Suprapubic skin (tissue), 4 donors: Measurements from ENCODE around the gene NPSR1.

Experiments
- CTCF ChIP-seq, 2 donors: fragments of 200-600 bp in 1 of 2; fragments of 450-650 bp in 1 of 2; sonication (generic) in 1 of 2; IDR thresholded peaks; one replicate each; pipeline ENCODE4 v1.5.1; 2016 to 2019; ENCODE audit warnings: antibody characterized with exemption in 2 of 2, mild to moderate bottlenecking in 1 of 2, moderate library complexity in 1 of 2
- POLR2A ChIP-seq, 2 donors: fragments of 450-650 bp; IDR thresholded peaks; one replicate each; pipeline ENCODE4 v1.6.1; 2017; ENCODE audit warnings: antibody characterized with exemption in 2 of 2, mild to moderate bottlenecking in 2 of 2, moderate library complexity in 2 of 2
- POLR2AphosphoS5 ChIP-seq, 3 donors: sonication (generic); formaldehyde crosslinking; IDR thresholded peaks; one replicate each; pipeline ENCODE4 v1.6.1; 2017; ENCODE audit warnings: antibody characterized with exemption in 3 of 3

- TF ChIP-seq CTCF (IDR thresholded peaks at IDR 0.05) (no peak), POLR2AphosphoS5 (IDR thresholded peaks at IDR 0.05) (no peak), POLR2A (IDR thresholded peaks at IDR 0.05) (no peak)
Observed at GRCh38 chr7:34727464-34727995, 69.5 kb downstream of the NPSR1 start.
